HG03521 (cell line): ENCODE measurements around the gene TRIML1.

ENCODE experiments used
- ATAC-seq: cut with Tn5 transposase; IDR thresholded peaks from one replicate; pipeline ENCODE4 v1.9.1; 2021; ENCODE audit warnings: mild to moderate bottlenecking, moderate library complexity; ENCODE audit not compliant: unreplicated experiment

Gene TRIML1, protein sequence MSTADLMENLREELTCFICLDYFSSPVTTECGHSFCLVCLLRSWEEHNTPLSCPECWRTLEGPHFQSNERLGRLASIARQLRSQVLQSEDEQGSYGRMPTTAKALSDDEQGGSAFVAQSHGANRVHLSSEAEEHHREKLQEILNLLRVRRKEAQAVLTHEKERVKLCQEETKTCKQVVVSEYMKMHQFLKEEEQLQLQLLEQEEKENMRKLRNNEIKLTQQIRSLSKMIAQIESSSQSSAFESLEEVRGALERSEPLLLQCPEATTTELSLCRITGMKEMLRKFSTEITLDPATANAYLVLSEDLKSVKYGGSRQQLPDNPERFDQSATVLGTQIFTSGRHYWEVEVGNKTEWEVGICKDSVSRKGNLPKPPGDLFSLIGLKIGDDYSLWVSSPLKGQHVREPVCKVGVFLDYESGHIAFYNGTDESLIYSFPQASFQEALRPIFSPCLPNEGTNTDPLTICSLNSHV

DNA sequence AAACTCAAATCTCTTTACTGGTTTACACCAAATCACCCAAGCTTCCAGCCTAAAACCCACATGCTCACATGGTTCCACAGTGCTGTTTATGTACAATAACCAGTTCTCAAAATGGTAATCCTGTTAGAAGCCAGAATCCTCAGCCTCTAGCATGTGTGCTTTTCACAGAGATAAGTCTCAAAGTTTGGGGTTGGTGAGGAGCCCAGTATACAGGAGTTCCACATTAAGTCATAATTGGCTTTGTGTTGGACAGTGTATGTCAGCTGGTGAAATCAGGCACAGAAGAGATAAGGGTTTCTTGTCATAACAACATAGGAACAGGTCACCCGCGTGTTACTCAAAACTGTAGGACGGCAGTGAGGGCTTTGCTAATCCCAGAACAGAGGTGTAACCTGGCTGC, at the start of gene TRIML1:
TSS of gene TRIML1 (plus strand) at position 301 of the 400 bp plus-strand sequence. CDS start 118 bp downstream, outside the sequence.
- ATAC-seq = no peak

DNA sequence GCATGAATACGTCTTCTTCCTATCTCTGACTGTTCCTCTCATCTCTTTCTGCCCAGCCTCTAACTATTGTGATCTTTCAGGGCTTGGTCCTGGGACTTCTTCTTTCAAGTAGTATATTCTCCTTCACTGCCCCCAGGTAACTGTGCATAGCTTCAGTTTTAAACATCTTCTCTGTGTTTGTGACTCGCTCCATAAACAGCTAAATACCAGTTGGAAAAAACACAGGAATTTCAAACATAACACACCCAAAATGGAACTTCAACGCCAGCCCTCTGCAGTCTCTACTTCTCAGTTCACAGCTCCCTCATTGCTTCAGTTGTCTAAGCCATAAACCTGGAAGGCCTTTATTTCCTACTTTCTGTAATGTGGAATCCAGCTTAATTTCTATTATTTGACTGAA, 46.4 kb upstream of the TRIML1 start:
- no peak for ATAC-seq

DNA sequence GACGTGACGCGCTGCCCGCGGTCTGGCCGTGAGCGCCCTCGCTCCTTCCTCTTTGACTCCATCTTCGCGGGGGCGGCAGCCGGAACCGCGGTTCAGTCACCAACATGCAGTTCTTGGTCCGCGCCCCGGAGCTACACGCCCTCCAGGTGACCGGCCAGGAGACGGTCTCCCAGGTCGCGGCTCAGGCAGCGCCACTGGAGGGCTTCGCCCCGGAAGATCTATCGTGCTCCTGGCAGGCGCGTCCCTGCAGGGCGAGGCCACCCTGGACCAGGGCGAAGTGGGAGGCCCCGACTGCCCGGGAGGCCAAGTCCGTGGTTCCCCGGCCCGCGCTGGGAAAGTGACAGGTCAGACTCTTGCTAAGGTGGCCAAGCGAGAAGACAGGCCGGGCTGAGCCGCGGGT, 32.8 kb upstream of the TRIML1 start:
- ATAC-seq = no peak

DNA sequence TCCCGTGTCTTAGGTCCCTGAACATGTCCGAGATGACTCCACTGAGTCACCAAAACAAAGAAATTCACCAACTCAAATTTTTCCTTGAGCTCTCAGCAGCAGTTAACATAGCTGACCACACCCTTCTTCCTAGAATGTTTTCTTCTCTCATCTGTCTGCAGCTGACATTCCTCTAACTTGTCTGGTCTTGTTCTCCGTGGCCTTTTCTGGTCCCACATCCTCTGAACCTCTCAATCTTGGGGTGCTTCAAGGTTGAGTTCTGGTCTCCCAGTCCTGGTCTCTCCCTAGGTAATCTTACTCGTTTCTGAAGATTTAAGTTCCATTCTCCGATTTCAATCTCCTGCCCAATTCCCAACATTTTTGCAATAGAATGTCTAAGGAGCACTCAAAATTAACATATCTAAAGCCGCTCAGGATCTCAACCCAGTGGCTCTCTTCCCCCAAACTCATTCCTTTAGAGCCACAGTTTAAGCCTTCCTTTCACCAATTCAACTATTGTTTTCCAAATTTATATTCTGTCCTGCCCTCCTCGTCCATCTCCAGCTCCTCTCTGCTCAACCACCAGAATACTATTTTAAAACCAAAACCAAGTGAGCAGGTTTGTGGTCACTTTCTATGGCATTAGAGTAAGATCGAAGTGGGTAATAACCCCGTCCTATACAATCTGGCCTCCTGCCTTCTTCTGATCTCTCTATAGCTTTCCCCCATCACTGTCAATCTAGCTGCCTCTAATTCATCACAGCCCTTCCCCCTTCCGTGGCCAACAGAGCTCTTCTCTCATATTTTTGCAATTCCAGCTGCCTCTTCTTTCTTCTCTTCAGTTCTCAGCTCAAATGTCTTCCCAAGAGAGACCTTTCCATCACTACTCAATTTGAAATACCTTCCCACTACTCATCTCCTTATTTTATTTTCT, 31.1 kb upstream of the TRIML1 start:
- no peak for ATAC-seq

DNA sequence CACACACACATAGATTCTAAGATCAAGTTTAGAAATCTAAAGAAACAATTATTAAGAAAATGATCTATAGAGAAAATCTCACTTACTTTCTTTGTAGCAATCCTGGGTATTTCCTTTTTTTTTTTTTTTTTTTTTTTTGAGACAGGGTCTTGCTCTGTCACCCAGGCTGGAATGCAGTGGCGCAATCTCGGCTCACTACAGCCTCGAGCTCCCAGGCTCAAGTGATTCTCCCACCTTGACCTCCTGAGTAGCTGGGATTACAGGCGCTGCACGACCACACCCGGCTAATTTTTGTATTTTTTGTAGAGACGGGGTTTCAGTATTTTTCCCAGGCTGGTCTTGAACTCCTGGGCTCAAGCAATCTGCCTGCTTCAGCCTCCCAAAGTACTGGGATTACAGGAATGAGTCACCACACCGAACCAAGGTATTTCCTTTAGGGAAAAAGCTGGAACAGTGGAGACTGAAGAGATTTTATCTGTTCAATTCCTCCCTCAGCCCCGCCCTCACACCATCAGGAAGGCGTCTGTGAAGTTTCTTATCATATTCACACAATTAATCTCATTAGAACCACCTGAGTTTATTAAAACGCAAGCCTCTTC, 30.0 kb upstream of the TRIML1 start, which contains the start of gene TRIML2:
TSS of gene TRIML2 (minus strand) at position 447 of the 599 bp plus-strand sequence. CDS start 4,235 bp downstream, outside the sequence.
- no peak for ATAC-seq

DNA sequence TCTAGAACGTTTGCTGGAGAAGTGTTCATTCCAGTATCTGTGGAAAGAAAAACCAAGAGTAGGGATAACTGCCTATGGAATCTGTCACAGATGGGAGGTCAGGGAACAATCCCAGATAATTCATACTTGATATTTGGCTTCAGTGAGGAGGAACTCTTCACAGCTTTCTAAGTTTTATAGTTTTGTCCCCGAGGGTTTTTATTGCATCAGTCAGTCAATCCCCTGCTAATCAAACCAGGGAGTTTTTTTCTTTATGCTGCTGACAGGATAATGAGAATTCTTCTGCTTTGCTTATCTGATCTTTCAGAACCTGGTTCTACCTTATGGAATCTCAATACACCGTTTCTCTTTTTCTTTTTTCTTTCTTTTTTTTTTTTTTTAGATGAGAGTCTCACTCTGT, 29.2 kb upstream of the TRIML1 start:
- ATAC-seq = no peak

DNA sequence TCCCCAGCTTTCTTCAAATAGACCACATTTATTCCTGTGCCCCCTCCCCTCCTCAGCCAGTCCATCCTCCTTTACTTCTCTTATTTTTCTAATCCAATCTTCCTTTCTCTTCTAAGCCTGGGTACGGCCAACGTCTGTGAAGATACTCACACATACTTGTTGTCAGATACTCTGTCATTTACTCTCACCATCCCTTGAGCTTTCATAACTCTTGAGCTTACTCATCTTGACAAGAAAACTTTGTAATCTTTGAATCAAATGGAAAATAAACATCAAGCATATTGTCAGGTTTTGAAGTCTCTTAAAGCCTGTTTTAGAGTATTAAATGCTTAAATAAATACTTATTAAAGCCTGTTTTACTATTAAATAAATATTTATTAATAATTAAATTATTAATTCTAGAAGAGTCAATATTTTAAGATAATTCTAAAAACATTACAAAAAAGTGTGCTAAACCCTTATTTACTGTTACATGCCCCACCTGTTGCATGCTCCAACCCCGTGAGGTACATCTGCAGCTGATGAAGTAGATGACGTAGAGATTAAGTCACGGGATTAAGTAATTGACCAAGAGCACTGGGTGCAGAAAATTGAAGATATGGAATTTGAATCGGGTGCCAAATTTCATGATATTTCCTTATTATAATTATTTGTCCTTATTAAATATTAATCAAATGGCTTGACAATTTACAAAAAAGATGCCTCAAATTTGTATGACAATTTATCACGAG, 28.3 kb upstream of the TRIML1 start:
- ATAC-seq = no peak

DNA sequence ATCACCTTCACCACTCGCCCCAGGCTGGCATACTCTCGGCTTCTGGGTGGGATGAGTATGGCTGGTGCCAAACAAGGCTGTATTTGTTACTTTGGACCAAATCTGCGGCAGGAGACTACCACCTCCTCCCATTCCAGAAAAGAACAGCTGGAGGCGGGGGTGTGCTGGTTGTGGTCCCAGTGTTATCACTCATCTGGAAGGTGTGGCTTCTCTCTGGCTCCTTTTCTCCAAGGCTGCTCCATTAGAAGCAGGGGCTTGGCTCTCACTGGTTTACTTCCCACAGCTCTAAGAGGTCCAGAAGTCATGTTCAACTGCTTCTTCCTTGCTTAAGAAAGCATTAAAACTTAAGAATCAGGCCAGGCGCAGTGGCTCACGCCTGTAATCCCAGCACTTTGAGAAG, 27.3 kb upstream of the TRIML1 start:
- no peak for ATAC-seq

DNA sequence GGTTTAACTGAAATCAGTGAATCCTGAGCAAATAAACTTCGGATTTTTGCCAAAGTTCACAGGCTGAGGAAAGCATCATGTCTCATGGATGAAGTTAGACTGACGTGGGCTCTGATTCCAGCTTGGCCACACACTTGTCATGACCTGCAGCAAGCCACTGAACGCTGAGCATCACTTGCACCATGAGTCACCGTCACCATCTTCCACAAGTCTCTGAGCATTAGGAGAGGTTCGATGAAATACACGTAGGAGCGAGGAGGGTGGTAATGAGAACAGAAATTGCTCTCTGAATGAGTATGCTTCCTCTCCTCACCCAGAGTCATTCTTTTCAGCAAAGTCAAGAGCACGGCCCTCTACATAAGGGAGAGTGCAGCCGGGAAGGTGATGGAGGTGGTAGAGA, 26.1 kb upstream of the TRIML1 start:
- ATAC-seq = no peak

DNA sequence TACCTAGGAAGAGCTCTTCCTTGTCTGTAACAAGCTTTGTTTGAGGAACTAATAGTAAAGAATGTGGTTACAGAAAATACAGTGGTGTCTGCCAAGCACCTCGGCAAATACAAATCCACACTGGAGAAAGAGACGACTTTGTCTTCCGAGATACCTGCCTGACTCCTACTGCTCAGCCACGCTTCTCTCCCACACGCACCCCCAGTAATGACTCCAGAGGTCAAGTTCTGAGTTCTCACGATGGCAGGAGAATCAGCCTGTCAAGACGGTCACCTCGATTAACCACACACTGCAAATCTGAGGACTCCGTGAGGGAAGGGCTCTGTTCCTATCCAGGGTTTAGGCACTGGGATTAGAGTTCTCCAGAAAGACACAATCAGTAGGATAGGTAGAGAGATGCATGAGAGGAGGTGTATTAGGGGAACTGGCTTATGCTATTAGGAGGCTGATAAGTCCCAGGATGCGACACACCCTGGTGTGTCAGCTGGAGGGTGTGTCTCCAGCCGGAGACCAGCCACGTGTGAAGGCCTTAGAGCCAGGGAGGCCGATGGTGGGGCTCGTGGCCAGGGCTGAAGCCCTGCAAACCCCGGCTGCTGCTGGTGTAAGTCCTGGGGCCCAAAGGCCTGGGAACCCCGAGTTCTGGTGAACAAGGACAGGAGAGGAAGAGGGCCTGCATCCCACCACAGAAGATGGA, 21.5 kb upstream of the TRIML1 start:
- ATAC-seq = no peak

DNA sequence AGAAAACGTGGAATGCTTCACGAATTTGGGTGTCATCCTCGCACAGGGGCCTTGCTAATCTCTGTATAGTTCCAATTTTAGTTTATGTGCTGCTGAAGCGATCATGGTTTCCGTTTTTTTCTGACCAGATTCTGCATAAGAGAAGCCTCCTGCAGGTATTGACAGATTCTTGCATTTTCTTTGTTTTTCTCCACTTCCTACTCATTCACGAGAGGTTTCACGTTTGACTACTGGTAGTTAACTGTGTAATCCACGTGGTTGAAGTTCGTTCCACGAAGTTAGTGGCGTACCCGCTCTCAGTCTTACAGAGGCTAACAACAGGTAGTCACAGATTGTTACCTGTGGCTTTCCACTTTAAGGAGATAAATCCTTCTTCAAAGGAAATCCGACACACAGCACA, 17.7 kb upstream of the TRIML1 start:
- ATAC-seq = no peak

DNA sequence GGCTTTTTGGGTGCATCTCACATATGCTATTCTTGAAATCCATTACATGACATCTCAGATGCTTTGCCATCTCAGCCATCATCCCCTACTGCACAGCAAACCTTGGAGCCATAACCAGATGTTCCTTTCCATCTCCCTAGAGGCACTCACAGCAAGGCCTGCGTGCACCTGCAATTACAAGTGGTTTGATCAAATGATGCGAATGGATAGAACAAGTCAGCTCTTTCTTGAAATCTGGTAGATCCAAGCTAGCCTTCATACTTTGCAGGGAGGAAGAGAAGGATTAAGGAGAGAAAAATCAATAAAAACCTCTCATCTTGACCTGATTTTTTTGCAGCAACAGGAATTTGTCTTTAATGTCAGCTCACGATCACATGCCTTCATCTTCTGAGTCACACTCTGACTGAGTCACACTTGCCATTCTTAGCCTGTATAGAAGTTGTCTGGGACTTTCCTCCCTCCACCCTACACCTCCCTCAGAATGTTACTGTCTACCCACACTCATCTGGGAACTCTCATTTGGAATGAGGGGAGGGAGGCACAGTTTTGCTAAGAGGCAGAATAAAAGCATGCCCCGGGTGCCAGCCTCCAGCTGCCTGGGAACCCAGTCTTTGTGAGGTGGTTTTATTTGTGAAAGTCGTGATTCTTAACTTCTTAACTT, 11.9 kb upstream of the TRIML1 start:
- no peak for ATAC-seq

DNA sequence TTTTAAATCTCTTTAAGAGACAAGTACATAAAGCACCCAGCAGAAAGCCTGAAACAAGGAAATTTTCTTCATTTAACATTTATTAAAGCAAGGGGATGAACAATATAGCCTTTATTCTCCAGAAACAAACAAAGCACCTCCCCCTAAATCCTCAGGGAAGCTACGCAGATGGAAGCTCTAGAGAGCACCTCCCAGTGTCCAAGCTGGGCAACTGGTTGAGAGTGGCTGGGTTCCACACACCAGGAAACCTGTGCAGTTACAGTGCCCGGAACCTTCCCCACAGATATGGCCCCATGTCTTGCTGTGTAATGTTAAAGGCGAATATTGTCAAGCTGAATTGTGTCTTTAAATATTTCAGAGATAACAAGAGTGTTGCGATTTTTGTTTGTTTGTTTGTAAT, 8.9 kb upstream of the TRIML1 start:
- no peak for ATAC-seq

DNA sequence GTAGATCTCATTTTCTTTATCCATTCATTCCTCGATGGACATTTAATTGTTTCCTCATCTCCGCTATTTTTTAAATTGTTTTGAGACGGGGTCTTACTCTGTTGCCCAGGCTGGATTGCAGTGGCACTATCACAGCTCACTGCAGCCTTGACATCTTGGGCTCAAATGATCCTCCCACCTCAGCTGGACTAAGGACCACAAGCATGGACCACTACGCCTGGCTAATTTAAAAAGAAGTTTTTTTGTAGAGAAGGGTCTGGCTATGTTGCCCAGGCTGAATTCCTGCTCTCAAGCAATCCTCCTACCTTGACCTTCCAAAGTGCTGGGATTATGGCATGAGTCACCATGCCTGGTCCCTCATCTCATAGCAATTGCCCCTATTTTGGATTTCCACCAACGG, 7.0 kb upstream of the TRIML1 start:
- no peak for ATAC-seq

DNA sequence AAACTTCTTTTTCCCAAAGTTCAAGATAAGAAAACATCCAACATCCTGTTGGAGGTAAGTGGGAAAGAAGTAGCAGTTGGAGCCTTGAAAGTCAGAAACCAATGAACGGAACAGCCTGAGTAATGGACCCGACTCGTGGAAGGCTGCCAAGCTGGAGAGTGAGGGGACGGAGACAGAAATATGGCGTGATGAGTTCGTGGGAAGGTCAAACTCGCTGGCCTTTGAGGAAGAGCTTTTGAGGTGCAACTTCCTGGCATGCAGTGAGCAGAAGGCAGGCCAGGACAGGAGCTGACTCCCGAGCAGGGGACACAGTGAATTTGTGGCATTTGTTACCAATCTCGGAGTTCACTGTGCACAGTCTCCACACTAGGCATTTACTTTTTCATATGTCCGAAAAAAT, 1.0 kb upstream of the TRIML1 start:
- no peak for ATAC-seq

DNA sequence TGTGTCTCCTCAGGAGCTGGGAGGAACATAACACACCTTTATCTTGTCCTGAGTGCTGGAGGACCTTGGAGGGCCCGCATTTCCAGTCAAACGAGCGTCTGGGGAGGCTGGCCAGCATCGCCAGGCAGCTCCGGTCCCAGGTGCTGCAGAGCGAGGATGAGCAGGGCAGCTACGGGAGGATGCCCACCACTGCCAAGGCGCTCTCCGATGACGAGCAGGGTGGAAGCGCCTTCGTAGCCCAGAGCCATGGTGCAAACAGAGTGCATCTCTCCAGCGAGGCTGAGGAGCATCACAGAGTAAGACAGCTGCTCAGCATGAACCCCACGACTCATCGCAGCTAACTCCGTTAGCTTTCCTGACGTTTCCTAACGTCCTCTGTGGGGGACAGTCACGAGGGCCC, 430 bp downstream of the TRIML1 start:
- no peak for ATAC-seq

DNA sequence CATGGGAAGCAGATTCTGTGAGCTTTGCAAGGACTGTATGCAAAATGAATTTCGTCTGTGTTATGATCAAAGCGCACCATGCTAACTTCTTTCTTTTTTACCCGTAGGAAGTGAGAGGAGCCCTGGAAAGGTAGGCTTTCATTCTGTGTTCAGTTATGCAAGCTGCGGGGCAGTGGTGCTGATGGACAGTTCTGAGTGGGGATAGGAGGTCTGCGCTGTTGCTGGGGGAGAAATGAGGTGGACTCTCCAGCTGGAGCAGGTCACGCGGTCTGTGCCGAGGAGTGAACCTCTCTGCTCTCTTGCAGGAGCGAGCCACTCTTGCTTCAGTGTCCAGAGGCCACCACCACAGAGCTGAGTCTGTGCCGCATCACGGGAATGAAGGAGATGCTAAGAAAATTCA, 4.5 kb downstream of the TRIML1 start:
- ATAC-seq = no peak

DNA sequence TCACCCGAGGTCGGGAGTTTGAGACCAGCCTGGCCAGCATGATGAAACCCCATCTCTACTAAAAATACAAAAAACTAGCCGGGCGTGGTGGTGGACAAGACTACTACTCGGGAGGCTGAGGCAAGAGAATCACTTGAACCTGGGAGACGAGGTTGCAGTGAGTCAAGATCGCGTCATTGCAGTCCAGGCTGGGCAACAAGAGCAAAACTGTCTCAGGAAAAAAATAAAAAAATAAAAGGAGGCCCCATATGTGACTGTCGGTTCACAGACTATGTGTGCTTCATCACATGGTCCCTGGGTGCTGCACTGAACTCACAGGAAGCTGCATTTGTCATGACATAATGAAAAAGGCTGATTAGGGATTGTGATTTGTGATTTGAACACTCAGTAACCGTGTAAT, 6.4 kb downstream of the TRIML1 start:
- no peak for ATAC-seq

DNA sequence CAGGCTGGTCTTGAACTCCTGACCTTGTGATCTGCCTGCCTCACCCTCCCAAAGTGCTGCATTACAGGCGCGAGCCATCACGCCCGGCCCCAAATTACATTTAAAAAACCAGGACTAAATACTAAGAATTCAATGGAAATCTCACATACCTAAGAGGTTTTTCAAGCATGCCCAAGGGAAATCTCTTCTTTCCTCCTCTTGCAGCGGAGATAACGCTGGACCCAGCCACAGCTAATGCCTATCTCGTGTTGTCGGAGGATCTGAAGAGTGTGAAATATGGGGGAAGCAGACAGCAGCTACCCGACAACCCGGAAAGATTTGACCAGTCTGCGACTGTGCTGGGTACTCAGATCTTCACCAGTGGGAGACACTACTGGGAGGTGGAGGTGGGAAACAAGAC, 7.4 kb downstream of the TRIML1 start:
- no peak for ATAC-seq

DNA sequence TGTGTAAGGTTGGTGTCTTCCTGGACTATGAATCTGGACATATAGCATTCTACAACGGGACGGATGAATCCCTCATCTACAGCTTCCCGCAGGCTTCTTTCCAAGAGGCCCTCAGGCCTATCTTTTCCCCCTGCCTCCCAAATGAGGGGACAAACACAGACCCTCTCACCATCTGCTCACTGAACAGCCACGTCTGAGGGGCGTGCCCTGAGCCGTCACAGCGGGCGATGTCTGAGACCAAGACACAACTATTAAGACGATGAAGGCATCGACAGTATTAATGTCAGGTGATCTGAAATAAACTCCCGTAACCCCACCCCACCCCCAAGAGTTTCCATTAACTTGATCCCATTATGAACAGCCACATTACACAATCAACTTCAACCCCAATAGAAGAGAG, 7.9 kb downstream of the TRIML1 start:
- ATAC-seq = no peak
